ENCODE measurements around the gene SOX5. TPM values are rescaled to one million over a fixed set of nuclear protein-coding genes. Genes with fewer than 3 reads are reported as not detected.

The SOX5 gene
- polyA plus RNA-seq, 1 experiment: 0.13 TPM

DNA sequence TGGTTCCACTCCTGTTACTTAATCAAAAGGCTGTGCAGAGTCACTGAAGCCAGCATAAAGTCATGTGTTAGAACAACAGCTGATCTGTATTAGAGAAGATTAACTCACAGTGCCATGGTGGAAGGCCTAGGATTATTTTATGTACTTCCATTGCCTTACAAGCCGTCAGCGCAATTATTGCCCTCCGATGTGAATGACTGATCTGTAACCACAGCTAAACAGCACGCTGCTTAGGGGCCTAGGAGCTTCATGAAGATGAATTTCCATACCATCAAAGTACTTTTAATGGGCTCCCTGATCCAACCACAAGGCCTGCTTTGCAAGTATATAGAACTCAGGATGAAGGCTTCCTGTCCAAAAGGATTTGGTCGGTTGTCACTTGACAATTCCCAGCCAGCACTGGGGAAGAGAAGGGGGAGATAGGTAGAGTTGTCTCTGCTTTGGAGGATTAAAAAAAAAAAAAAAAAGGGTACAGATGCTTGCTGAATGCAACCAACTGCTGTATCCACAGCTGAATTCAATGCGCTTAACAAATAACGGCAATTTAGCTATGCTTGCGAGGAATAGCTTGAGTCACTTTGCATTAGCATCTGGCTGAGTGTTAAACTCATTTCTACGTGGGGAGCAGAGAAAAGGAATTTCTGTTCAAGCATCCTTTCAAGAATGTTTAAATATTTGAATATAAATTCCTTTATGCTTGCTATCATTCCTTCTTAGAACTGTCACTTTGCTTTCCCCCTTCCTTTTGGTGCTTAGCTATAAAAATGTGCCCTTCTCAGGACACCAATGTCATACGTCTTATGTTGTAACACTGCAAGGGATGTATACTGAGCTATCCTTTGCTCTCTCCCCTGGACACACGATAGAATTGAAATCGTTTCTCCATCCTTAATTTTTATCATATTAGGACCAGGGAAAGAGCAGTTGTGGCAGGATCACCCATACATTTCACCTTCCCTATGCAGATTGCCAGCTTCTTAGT lies 387.8 kb downstream of the SOX5 start:
- Histone ChIP-seq H3K36me3 (ENCODE audit: control insufficient read depth, insufficient read depth, low read length) (no peaks in the 10 kb centered on the region), H3K27me3 (ENCODE audit: control insufficient read depth, insufficient read depth, low read length) (no peaks in the 10 kb centered on the region), H3K4me3 (ENCODE audit: low read depth, low read length) (no peak overlapping the region)
- CTCF ChIA-PET: interaction anchor here (1.2 kb wide), 1 partner anchor 13 kb away, joined by 3 read pairs; no protein-coding TSS in a partner anchor
- DNase-seq (ENCODE audit: low read depth): no peak
- TF ChIP-seq, protein P1, sequence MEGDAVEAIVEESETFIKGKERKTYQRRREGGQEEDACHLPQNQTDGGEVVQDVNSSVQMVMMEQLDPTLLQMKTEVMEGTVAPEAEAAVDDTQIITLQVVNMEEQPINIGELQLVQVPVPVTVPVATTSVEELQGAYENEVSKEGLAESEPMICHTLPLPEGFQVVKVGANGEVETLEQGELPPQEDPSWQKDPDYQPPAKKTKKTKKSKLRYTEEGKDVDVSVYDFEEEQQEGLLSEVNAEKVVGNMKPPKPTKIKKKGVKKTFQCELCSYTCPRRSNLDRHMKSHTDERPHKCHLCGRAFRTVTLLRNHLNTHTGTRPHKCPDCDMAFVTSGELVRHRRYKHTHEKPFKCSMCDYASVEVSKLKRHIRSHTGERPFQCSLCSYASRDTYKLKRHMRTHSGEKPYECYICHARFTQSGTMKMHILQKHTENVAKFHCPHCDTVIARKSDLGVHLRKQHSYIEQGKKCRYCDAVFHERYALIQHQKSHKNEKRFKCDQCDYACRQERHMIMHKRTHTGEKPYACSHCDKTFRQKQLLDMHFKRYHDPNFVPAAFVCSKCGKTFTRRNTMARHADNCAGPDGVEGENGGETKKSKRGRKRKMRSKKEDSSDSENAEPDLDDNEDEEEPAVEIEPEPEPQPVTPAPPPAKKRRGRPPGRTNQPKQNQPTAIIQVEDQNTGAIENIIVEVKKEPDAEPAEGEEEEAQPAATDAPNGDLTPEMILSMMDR (IDR thresholded peaks at IDR 0.05; ENCODE audit: insufficient read depth, low read depth, low read length): no peak
- POLR2A ChIA-PET: no interaction called here

DNA sequence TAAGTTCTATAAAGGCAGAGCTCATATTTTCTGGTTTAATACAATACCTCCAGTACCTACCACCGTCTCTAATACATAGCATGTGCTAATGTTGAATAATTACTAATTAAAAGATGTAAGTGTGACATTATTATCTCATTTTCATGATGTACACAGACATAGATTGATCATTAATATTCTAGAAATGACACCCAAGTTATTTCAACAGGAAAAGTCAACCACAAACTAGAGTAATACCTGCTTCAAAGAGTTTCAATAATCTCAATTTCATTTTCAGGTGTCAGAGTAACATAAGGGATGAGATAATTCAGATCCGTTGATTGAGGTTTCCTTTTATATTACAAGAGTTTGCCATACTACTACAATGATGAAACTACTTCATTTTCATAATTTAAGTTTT lies 388.9 kb downstream of the SOX5 start:
- DNase-seq (ENCODE audit: low read depth): no peak
- Histone ChIP-seq H3K4me3 (ENCODE audit: low read depth, low read length) (no peak overlapping the region), H3K27me3 (ENCODE audit: control insufficient read depth, insufficient read depth, low read length) (no peaks in the 10 kb centered on the region), H3K36me3 (ENCODE audit: control insufficient read depth, insufficient read depth, low read length) (no peaks in the 10 kb centered on the region)
- TF ChIP-seq, protein P1 (IDR thresholded peaks at IDR 0.05; ENCODE audit: insufficient read depth, low read depth, low read length): no peak
- CTCF ChIA-PET: no interaction called here
- POLR2A ChIA-PET: no interaction called here

- ChIA-PET CTCF (interaction anchor here (0.9 kb wide), 1 partner anchor 1218 kb away, joined by 3 read pairs; no protein-coding TSS in a partner anchor), POLR2A (no interaction called here)
- no peaks in the 10 kb centered on the region for H3K36me3 ChIP-seq (ENCODE audit: control insufficient read depth, insufficient read depth, low read length)
- no peaks in the 10 kb centered on the region for H3K27me3 ChIP-seq (ENCODE audit: control insufficient read depth, insufficient read depth, low read length)
- no peak overlapping the region for H3K4me3 ChIP-seq (ENCODE audit: low read depth, low read length)
- TF ChIP-seq, protein P1 (IDR thresholded peaks at IDR 0.05; ENCODE audit: insufficient read depth, low read depth, low read length): no peak
- DNase-seq (ENCODE audit: low read depth): no peak
These were observed 390.2 kb downstream of the SOX5 start for GRCh38 chr12:23559268-23559753.

DNA sequence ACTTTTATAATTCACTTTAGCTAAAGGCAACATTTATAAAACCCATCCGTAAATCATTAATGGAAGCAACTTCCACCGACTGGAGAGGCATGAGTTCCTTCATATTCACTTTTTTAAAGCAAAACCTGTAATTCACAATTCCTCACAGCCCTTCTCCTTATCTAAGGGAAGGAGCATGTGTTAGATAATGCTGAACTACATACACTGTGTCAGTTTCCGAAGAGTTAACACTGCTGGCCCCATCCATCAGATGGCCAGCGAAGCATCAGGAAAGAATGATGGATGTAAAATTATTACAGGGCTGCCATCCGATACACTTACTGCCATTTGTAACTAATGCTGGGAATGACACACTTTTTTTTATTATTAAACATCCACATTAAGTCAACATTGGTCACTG lies 392.8 kb downstream of the SOX5 start:
- H3K4me3 ChIP-seq (ENCODE audit: low read depth, low read length): no peak overlapping the region
- DNase-seq (ENCODE audit: low read depth): no peak
- no peaks in the 10 kb centered on the region for H3K27me3 ChIP-seq (ENCODE audit: control insufficient read depth, insufficient read depth, low read length)
- H3K36me3 ChIP-seq (ENCODE audit: control insufficient read depth, insufficient read depth, low read length): no peaks in the 10 kb centered on the region
- CTCF ChIA-PET: no interaction called here
- POLR2A ChIA-PET: no interaction called here
- TF ChIP-seq, protein P1 (IDR thresholded peaks at IDR 0.05; ENCODE audit: insufficient read depth, low read depth, low read length): no peak

DNA sequence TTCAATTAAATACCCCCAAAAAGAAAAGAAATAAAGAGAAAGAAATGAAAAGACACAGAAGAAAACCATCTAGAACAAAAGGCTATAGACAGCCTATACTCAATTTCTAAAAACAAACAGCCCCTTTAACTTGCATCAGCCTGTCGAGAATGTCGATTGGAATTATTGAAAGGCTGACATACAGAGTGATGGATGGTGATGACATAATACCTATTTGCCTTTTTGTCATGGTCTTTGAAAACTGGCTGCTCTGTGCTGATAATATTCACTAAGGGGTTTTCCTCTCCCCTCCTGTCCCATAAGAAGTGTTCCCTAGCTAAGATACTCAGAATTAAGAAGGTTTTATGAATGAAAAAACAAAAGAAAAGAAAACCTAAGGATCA lies 393.7 kb downstream of the SOX5 start:
- ChIA-PET CTCF (no interaction called here), POLR2A (no interaction called here)
- no peaks in the 10 kb centered on the region for H3K36me3 ChIP-seq (ENCODE audit: control insufficient read depth, insufficient read depth, low read length)
- TF ChIP-seq, protein P1 (IDR thresholded peaks at IDR 0.05; ENCODE audit: insufficient read depth, low read depth, low read length): no peak
- H3K27me3 ChIP-seq (ENCODE audit: control insufficient read depth, insufficient read depth, low read length): no peaks in the 10 kb centered on the region
- no peak overlapping the region for H3K4me3 ChIP-seq (ENCODE audit: low read depth, low read length)
- DNase-seq (ENCODE audit: low read depth): no peak

All from BJ (cell line).